Measurements from ENCODE around the gene GCSAML. TPM values are rescaled to one million over a fixed set of nuclear protein-coding genes. Genes with fewer than 3 reads are reported as not detected.

The GCSAML gene
- total and polyA plus RNA-seq, 2 experiments from 2014 or later: not detected

- no peak for TF ChIP-seq CTCF (conservative IDR thresholded peaks at IDR 0.05; ENCODE audit: low read depth in 2 of 2)
- no peak for TF ChIP-seq EZH2 (IDR thresholded peaks at IDR 0.05; ENCODE audit: low read depth, unreplicated experiment)
- TF ChIP-seq JUNB (IDR thresholded peaks at IDR 0.05; ENCODE audit: unreplicated experiment): no peak
Measured at GRCh38 chr1:247561711-247562110, 12.8 kb downstream of the GCSAML start (continued).

DNA sequence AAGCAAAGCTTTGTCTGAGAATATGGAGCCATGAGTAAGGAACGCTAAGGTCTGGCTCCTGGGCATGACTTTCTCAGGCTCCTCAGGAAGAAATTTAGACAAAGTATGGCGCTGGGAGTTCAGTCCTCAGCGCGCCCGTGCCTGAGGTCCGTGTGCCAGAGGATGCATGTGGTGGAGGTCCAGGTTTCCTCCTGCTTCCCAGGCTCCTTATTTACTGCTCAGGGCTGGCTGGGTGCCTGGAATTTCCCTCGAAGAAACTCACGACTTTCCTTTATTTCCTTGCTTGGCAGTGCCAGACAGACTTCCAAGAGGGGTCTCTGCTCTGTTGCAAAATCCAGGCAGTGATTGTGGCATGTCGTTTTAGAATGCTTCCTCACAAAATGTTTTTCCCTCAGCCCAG, 13.3 kb downstream of the GCSAML start:
- ATAC-seq: peak; percentile 64
- Mint-ChIP-seq H3K9me3 (peaks cover under 1% of the 10 kb centered on the region; the same call in 1 of the 3 replicates), H3K4me1 (peaks cover 10% of the 10 kb centered on the region), H3K4me3 (no peak overlapping the region), H3K36me3 (ENCODE audit: low read depth) (no peaks in the 10 kb centered on the region), H3K27ac (no peak overlapping the region), H3K27me3 (ENCODE audit: insufficient read depth, low read depth, poor library complexity) (no peaks in the 10 kb centered on the region)
- Histone ChIP-seq H3K4me2 (peak overlapping the region; percentile 12; the same call in 1 of the 2 replicates), H3F3A (replicated peaks; ENCODE audit: low read depth) (no peaks in the 10 kb centered on the region), H3K9me2 (ENCODE audit: insufficient read depth) (no peaks in the 10 kb centered on the region), H3K27ac (ENCODE audit: low read depth) (no peak overlapping the region), H3K36me3 (ENCODE audit: insufficient read depth) (no peaks in the 10 kb centered on the region), H3K4me3 (no peak overlapping the region), H3K79me2 (replicated peaks; ENCODE audit: insufficient read depth) (no peaks in the 10 kb centered on the region), H4K20me1 (replicated peaks; ENCODE audit: insufficient read depth) (no peaks in the 10 kb centered on the region), H3K4me1 (ENCODE audit: insufficient read depth) (peaks cover 9% of the 10 kb centered on the region), H3K27me3 (ENCODE audit: insufficient read depth) (no peaks in the 10 kb centered on the region), H2AFZ (peak overlapping the region; percentile 97)
- no peak for DNase-seq (ENCODE audit: low spot score)
- no peak for TF ChIP-seq JUNB (IDR thresholded peaks at IDR 0.05; ENCODE audit: unreplicated experiment)
- TF ChIP-seq, protein P1, sequence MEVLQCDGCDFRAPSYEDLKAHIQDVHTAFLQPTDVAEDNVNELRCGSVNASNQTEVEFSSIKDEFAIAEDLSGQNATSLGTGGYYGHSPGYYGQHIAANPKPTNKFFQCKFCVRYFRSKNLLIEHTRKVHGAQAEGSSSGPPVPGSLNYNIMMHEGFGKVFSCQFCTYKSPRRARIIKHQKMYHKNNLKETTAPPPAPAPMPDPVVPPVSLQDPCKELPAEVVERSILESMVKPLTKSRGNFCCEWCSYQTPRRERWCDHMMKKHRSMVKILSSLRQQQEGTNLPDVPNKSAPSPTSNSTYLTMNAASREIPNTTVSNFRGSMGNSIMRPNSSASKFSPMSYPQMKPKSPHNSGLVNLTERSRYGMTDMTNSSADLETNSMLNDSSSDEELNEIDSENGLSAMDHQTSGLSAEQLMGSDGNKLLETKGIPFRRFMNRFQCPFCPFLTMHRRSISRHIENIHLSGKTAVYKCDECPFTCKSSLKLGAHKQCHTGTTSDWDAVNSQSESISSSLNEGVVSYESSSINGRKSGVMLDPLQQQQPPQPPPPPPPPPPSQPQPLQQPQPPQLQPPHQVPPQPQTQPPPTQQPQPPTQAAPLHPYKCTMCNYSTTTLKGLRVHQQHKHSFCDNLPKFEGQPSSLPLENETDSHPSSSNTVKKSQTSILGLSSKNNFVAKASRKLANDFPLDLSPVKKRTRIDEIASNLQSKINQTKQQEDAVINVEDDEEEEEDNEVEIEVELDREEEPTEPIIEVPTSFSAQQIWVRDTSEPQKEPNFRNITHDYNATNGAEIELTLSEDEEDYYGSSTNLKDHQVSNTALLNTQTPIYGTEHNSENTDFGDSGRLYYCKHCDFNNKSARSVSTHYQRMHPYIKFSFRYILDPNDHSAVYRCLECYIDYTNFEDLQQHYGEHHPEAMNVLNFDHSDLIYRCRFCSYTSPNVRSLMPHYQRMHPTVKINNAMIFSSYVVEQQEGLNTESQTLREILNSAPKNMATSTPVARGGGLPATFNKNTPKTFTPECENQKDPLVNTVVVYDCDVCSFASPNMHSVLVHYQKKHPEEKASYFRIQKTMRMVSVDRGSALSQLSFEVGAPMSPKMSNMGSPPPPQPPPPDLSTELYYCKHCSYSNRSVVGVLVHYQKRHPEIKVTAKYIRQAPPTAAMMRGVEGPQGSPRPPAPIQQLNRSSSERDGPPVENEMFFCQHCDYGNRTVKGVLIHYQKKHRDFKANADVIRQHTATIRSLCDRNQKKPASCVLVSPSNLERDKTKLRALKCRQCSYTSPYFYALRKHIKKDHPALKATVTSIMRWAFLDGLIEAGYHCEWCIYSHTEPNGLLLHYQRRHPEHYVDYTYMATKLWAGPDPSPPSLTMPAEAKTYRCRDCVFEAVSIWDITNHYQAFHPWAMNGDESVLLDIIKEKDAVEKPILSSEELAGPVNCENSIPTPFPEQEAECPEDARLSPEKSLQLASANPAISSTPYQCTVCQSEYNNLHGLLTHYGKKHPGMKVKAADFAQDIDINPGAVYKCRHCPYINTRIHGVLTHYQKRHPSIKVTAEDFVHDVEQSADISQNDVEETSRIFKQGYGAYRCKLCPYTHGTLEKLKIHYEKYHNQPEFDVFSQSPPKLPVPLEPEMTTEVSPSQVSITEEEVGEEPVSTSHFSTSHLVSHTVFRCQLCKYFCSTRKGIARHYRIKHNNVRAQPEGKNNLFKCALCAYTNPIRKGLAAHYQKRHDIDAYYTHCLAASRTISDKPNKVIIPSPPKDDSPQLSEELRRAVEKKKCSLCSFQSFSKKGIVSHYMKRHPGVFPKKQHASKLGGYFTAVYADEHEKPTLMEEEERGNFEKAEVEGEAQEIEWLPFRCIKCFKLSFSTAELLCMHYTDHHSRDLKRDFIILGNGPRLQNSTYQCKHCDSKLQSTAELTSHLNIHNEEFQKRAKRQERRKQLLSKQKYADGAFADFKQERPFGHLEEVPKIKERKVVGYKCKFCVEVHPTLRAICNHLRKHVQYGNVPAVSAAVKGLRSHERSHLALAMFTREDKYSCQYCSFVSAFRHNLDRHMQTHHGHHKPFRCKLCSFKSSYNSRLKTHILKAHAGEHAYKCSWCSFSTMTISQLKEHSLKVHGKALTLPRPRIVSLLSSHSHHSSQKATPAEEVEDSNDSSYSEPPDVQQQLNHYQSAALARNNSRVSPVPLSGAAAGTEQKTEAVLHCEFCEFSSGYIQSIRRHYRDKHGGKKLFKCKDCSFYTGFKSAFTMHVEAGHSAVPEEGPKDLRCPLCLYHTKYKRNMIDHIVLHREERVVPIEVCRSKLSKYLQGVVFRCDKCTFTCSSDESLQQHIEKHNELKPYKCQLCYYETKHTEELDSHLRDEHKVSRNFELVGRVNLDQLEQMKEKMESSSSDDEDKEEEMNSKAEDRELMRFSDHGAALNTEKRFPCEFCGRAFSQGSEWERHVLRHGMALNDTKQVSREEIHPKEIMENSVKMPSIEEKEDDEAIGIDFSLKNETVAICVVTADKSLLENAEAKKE (CRISPR knock-in tag; IDR thresholded peaks at IDR 0.05): no peak
- TF ChIP-seq ZNF114 (CRISPR knock-in tag; IDR thresholded peaks at IDR 0.05): no peak
- no peak for TF ChIP-seq POLR2AphosphoS5 (IDR thresholded peaks at IDR 0.05; ENCODE audit: low read depth)
- no peak for TF ChIP-seq EZH2phosphoT487 (IDR thresholded peaks at IDR 0.05; ENCODE audit: unreplicated experiment)
- no peak for TF ChIP-seq CREB1 (CRISPR knock-in tag; IDR thresholded peaks at IDR 0.05; ENCODE audit: low read depth)
- no peak for TF ChIP-seq STAT1 (IDR thresholded peaks at IDR 0.05; ENCODE audit: unreplicated experiment)
- TF ChIP-seq ZNF331 (CRISPR knock-in tag; IDR thresholded peaks at IDR 0.05; ENCODE audit: low read depth): no peak
- TF ChIP-seq ETS1 (IDR thresholded peaks at IDR 0.05): no peak
- TF ChIP-seq, protein P2, sequence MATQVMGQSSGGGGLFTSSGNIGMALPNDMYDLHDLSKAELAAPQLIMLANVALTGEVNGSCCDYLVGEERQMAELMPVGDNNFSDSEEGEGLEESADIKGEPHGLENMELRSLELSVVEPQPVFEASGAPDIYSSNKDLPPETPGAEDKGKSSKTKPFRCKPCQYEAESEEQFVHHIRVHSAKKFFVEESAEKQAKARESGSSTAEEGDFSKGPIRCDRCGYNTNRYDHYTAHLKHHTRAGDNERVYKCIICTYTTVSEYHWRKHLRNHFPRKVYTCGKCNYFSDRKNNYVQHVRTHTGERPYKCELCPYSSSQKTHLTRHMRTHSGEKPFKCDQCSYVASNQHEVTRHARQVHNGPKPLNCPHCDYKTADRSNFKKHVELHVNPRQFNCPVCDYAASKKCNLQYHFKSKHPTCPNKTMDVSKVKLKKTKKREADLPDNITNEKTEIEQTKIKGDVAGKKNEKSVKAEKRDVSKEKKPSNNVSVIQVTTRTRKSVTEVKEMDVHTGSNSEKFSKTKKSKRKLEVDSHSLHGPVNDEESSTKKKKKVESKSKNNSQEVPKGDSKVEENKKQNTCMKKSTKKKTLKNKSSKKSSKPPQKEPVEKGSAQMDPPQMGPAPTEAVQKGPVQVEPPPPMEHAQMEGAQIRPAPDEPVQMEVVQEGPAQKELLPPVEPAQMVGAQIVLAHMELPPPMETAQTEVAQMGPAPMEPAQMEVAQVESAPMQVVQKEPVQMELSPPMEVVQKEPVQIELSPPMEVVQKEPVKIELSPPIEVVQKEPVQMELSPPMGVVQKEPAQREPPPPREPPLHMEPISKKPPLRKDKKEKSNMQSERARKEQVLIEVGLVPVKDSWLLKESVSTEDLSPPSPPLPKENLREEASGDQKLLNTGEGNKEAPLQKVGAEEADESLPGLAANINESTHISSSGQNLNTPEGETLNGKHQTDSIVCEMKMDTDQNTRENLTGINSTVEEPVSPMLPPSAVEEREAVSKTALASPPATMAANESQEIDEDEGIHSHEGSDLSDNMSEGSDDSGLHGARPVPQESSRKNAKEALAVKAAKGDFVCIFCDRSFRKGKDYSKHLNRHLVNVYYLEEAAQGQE (IDR thresholded peaks at IDR 0.05; ENCODE audit: unreplicated experiment): no peak
